Astrocyte (in vitro differentiated cells and primary cell): ENCODE results near the gene RELB.

ENCODE experiments used
- EZH2 ChIP-seq: IDR thresholded peaks from 2 replicates; pipeline ENCODE4 v1.6.1; 2012; ENCODE audit warnings: mild to moderate bottlenecking, low read length, inconsistent platforms; ENCODE audit not compliant: insufficient read depth
- TF ChIP-seq, protein P1 (sequence below): IDR thresholded peaks from 2 replicates; pipeline ENCODE4 v1.5.1; 2011; ENCODE audit warnings: low read depth, mild to moderate bottlenecking, inconsistent platforms, low read length, moderate library complexity; ENCODE audit not compliant: insufficient read depth

GRCh38 chr19:45041125-45041524, 39.9 kb downstream of the RELB start:
- TF ChIP-seq, protein P1, sequence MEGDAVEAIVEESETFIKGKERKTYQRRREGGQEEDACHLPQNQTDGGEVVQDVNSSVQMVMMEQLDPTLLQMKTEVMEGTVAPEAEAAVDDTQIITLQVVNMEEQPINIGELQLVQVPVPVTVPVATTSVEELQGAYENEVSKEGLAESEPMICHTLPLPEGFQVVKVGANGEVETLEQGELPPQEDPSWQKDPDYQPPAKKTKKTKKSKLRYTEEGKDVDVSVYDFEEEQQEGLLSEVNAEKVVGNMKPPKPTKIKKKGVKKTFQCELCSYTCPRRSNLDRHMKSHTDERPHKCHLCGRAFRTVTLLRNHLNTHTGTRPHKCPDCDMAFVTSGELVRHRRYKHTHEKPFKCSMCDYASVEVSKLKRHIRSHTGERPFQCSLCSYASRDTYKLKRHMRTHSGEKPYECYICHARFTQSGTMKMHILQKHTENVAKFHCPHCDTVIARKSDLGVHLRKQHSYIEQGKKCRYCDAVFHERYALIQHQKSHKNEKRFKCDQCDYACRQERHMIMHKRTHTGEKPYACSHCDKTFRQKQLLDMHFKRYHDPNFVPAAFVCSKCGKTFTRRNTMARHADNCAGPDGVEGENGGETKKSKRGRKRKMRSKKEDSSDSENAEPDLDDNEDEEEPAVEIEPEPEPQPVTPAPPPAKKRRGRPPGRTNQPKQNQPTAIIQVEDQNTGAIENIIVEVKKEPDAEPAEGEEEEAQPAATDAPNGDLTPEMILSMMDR: no peak
- no peak for TF ChIP-seq EZH2
